HG02852 (cell line): ENCODE measurements around the gene SORCS3.

Source experiments
- ATAC-seq: cut with Tn5 transposase; IDR thresholded peaks from one replicate; pipeline ENCODE4 v1.9.1; 2021; ENCODE audit warnings: mild to moderate bottlenecking, moderate library complexity; ENCODE audit not compliant: unreplicated experiment

SORCS3 gene

DNA sequence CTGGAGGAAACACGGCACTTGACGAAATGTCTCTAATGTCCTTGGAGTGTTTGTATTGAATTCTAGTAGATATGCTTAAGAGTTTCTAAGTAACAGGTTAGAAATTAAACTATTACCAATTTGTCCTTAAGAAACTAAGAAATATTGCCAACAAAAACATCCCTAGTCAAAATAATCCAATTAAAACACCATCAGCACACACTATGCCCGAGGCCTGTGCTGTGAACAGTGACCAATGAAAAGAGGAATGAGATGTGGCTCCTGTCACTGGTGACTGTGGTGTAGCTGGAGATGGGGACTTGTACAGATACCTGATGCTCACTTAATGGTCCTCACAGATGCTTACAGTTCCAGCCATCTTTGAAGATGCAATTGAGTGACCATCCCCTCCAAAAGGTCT lies 651.1 kb downstream of the SORCS3 start:
- no peak for ATAC-seq
